Measurements from ENCODE around the gene GNAT1. TPM values are rescaled to one million over a fixed set of nuclear protein-coding genes. Genes with fewer than 3 reads are reported as not detected.
A peak's percentile ranks its signal among the peaks of the same experiment; 100 is the strongest.

Gene GNAT1
- total and polyA plus RNA-seq, 2 of the 13 experiments (the other 11 are each of a cell fraction or from before 2014, with no cell fraction given) = 0.15 TPM; not detected in 1

GRCh38 chr3:50205413-50206276 is 14.2 kb downstream of the GNAT1 start (continued):
- no peak for TF ChIP-seq MLXIP (CRISPR knock-in tag; IDR thresholded peaks at IDR 0.05; ENCODE audit: borderline replicate concordance)
- TF ChIP-seq ZBTB25 (CRISPR knock-in tag; IDR thresholded peaks at IDR 0.05) = no peak
- TF ChIP-seq, protein P1, sequence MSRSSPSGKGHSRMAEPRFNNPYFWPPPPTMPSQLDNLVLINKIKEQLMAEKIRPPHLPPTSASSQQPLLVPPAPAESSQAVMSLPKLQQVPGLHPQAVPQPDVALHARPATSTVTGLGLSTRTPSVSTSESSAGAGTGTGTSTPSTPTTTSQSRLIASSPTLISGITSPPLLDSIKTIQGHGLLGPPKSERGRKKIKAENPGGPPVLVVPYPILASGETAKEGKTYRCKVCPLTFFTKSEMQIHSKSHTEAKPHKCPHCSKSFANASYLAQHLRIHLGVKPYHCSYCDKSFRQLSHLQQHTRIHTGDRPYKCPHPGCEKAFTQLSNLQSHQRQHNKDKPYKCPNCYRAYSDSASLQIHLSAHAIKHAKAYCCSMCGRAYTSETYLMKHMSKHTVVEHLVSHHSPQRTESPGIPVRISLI (CRISPR knock-in tag; IDR thresholded peaks at IDR 0.05; ENCODE audit: borderline replicate concordance) = no peak
- TF ChIP-seq, protein P2, sequence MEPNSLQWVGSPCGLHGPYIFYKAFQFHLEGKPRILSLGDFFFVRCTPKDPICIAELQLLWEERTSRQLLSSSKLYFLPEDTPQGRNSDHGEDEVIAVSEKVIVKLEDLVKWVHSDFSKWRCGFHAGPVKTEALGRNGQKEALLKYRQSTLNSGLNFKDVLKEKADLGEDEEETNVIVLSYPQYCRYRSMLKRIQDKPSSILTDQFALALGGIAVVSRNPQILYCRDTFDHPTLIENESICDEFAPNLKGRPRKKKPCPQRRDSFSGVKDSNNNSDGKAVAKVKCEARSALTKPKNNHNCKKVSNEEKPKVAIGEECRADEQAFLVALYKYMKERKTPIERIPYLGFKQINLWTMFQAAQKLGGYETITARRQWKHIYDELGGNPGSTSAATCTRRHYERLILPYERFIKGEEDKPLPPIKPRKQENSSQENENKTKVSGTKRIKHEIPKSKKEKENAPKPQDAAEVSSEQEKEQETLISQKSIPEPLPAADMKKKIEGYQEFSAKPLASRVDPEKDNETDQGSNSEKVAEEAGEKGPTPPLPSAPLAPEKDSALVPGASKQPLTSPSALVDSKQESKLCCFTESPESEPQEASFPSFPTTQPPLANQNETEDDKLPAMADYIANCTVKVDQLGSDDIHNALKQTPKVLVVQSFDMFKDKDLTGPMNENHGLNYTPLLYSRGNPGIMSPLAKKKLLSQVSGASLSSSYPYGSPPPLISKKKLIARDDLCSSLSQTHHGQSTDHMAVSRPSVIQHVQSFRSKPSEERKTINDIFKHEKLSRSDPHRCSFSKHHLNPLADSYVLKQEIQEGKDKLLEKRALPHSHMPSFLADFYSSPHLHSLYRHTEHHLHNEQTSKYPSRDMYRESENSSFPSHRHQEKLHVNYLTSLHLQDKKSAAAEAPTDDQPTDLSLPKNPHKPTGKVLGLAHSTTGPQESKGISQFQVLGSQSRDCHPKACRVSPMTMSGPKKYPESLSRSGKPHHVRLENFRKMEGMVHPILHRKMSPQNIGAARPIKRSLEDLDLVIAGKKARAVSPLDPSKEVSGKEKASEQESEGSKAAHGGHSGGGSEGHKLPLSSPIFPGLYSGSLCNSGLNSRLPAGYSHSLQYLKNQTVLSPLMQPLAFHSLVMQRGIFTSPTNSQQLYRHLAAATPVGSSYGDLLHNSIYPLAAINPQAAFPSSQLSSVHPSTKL (CRISPR knock-in tag; IDR thresholded peaks at IDR 0.05) = no peak
- TF ChIP-seq ZNF770 (CRISPR knock-in tag; IDR thresholded peaks at IDR 0.05) = no peak
- peak in 1 of 2 experiments; percentile 62; a peak in 2 of 4 replicates for TF ChIP-seq POLR2A (IDR thresholded peaks at IDR 0.05; ENCODE audit: insufficient read depth in 1 of 2, low read depth in 2 of 2, low read length in 2 of 2)
- peak; percentile 28 for TF ChIP-seq ZMAT3 (CRISPR knock-in tag; conservative IDR thresholded peaks at IDR 0.05)
- no peak for TF ChIP-seq MBD4 (IDR thresholded peaks at IDR 0.05; ENCODE audit: borderline replicate concordance, low read length)
- no peak for TF ChIP-seq SMAD1 (CRISPR knock-in tag; IDR thresholded peaks at IDR 0.05; ENCODE audit: borderline replicate concordance, low read depth)
- TF ChIP-seq TP53 (CRISPR knock-in tag; conservative IDR thresholded peaks at IDR 0.05) = no peak
- TF ChIP-seq HMG20A (CRISPR knock-in tag; IDR thresholded peaks at IDR 0.05; ENCODE audit: borderline replicate concordance) = no peak
- TF ChIP-seq, protein P3, sequence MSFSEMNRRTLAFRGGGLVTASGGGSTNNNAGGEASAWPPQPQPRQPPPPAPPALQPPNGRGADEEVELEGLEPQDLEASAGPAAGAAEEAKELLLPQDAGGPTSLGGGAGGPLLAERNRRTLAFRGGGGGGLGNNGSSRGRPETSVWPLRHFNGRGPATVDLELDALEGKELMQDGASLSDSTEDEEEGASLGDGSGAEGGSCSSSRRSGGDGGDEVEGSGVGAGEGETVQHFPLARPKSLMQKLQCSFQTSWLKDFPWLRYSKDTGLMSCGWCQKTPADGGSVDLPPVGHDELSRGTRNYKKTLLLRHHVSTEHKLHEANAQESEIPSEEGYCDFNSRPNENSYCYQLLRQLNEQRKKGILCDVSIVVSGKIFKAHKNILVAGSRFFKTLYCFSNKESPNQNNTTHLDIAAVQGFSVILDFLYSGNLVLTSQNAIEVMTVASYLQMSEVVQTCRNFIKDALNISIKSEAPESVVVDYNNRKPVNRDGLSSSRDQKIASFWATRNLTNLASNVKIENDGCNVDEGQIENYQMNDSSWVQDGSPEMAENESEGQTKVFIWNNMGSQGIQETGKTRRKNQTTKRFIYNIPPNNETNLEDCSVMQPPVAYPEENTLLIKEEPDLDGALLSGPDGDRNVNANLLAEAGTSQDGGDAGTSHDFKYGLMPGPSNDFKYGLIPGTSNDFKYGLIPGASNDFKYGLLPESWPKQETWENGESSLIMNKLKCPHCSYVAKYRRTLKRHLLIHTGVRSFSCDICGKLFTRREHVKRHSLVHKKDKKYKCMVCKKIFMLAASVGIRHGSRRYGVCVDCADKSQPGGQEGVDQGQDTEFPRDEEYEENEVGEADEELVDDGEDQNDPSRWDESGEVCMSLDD (CRISPR knock-in tag; IDR thresholded peaks at IDR 0.05; ENCODE audit: borderline replicate concordance) = no peak; the same call in 1 of the 2 replicates
- no peak; the same call in 1 of the 2 replicates for TF ChIP-seq ZSCAN31 (CRISPR knock-in tag; IDR thresholded peaks at IDR 0.05; ENCODE audit: low read depth)

Data from HepG2 (cell line).